ENCODE results near the gene RGL4.

The RGL4 gene

GRCh38 chr22:23677701-23677995, 13.2 kb upstream of the RGL4 start:
- Histone ChIP-seq H3K27ac (no peak overlapping the region), H3K9me3 (ENCODE audit: low read depth, low read length) (no peaks in the 10 kb centered on the region), H3K9ac (ENCODE audit: insufficient read length) (no peak overlapping the region), H3K4me3 (no peak overlapping the region), H3K36me3 (ENCODE audit: insufficient read depth, low read length) (no peaks in the 10 kb centered on the region)
- no peak for DNase-seq (ENCODE audit: low read depth, low spot score)
- no peak for TF ChIP-seq POLR2AphosphoS5 (IDR thresholded peaks at IDR 0.05; ENCODE audit: borderline replicate concordance, low read depth, low read length)
- TF ChIP-seq EZH2 (IDR thresholded peaks at IDR 0.05), result no peak
- TF ChIP-seq FOXP2 (optimal IDR thresholded peaks at IDR 0.05; ENCODE audit: control extremely low read depth, extremely low read length, insufficient read depth), result no peak

DNA sequence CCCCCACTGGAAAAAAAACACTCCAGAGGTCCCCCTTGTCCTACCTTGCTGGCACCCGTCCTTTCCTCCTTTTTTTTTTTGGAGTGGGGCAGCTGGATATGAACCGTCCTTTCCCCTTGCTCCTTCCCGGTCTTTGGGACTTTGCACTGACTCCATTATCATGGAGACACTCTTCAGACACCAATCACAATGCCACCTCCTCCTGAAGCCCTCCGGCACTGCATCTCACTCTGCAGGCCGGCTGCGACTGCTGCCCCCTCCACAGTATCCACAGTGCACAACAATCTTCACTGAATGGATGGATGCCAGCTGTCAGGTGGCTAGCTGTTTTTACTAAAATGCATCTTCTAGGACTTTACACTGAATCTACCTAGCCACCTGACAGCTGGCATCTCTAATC, 12.7 kb upstream of the RGL4 start:
- H3K9ac ChIP-seq (ENCODE audit: insufficient read length), result no peak overlapping the region
- TF ChIP-seq EZH2 (IDR thresholded peaks at IDR 0.05) (no peak), POLR2AphosphoS5 (IDR thresholded peaks at IDR 0.05; ENCODE audit: borderline replicate concordance, low read depth, low read length) (no peak), FOXP2 (optimal IDR thresholded peaks at IDR 0.05; ENCODE audit: control extremely low read depth, extremely low read length, insufficient read depth) (no peak)
- no peak for DNase-seq (ENCODE audit: low read depth, low spot score)
- H3K9me3 ChIP-seq (ENCODE audit: low read depth, low read length), result no peaks in the 10 kb centered on the region
- H3K4me3 ChIP-seq, result no peak overlapping the region
- H3K36me3 ChIP-seq (ENCODE audit: insufficient read depth, low read length), result no peaks in the 10 kb centered on the region
- H3K27ac ChIP-seq, result no peak overlapping the region

DNA sequence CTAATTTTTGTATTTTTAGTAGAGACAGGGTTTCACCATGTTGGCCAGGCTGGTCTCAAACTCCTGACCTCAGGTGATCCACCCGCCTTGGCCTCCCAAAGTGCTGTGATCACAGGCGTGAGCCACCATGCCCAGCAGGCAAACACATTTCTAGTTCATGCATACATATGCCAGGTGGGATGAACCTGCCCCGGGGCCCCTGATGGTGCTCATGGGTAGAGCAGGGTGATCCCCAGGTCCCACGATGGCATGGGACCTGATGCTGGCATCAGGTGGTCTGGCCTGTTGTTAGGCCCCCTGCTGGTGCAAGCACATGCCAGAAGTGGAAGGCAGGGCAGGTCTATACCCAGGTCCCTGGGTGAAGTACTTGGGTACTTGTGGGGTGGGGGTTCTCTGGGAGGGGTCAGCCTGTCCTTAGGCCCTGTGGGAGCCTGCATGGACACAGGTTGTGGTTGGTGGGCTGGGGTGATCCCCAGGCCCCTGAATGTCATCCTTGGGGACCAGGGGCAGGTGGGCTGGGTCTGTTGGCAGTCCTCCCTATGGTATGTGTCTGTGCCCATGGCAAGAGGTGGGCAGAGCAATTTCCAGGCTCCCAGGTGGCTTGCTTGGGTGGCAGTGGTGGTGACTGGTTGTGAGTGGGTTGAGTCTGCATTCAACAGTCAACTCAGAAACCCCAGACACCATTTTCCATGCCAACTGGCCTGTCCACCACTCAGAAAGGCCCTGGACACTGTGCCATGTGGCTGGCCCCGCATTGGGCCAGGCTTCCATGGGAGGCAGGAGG, 9.6 kb upstream of the RGL4 start:
- no peaks in the 10 kb centered on the region for H3K9me3 ChIP-seq (ENCODE audit: low read depth, low read length)
- H3K27ac ChIP-seq, result no peak overlapping the region
- no peak overlapping the region for H3K4me3 ChIP-seq
- no peak for TF ChIP-seq POLR2AphosphoS5 (IDR thresholded peaks at IDR 0.05; ENCODE audit: borderline replicate concordance, low read depth, low read length)
- no peak for TF ChIP-seq EZH2 (IDR thresholded peaks at IDR 0.05)
- no peak for TF ChIP-seq FOXP2 (optimal IDR thresholded peaks at IDR 0.05; ENCODE audit: control extremely low read depth, extremely low read length, insufficient read depth)
- DNase-seq (ENCODE audit: low read depth, low spot score), result no peak
- H3K9ac ChIP-seq (ENCODE audit: insufficient read length), result no peak overlapping the region
- H3K36me3 ChIP-seq (ENCODE audit: insufficient read depth, low read length), result no peaks in the 10 kb centered on the region

GRCh38 chr22:23682077-23682476, 8.7 kb upstream of the RGL4 start:
- TF ChIP-seq POLR2AphosphoS5 (IDR thresholded peaks at IDR 0.05; ENCODE audit: borderline replicate concordance, low read depth, low read length) (no peak), EZH2 (IDR thresholded peaks at IDR 0.05) (no peak), FOXP2 (optimal IDR thresholded peaks at IDR 0.05; ENCODE audit: control extremely low read depth, extremely low read length, insufficient read depth) (no peak)
- no peak for DNase-seq (ENCODE audit: low read depth, low spot score)
- Histone ChIP-seq H3K9ac (ENCODE audit: insufficient read length) (no peak overlapping the region), H3K36me3 (ENCODE audit: insufficient read depth, low read length) (no peaks in the 10 kb centered on the region), H3K27ac (no peak overlapping the region), H3K4me3 (no peak overlapping the region), H3K9me3 (ENCODE audit: low read depth, low read length) (no peaks in the 10 kb centered on the region)

DNA sequence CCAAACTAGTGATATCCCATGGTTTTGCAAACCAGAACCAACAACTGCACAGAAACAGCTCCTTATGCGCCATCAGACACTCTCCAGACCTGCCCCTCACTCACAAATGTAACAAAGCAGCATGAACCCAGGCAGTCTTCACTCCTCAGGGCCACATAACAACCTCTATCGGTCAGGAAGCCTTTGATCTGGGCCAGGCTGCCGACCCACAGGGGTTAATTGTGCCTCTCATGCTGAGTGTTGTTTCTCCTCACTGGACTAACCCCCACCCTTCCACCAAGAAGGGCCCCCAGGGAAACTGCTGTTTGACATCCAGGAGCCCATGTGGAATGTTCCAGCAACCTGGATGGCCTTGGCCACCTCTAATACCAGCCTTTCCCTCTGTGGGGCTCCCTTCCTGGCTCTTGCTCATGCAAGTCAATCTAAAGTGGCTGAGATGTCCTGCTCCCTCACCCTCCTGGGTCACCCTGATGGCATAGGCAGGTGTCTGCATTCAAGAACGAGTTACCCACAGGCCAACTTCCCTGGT, 7.9 kb upstream of the RGL4 start:
- Histone ChIP-seq H3K9ac (ENCODE audit: insufficient read length) (no peak overlapping the region), H3K27ac (no peak overlapping the region), H3K36me3 (ENCODE audit: insufficient read depth, low read length) (no peaks in the 10 kb centered on the region), H3K9me3 (ENCODE audit: low read depth, low read length) (no peaks in the 10 kb centered on the region), H3K4me3 (no peak overlapping the region)
- DNase-seq (ENCODE audit: low read depth, low spot score), result no peak
- TF ChIP-seq FOXP2 (optimal IDR thresholded peaks at IDR 0.05; ENCODE audit: control extremely low read depth, extremely low read length, insufficient read depth), result no peak

DNA sequence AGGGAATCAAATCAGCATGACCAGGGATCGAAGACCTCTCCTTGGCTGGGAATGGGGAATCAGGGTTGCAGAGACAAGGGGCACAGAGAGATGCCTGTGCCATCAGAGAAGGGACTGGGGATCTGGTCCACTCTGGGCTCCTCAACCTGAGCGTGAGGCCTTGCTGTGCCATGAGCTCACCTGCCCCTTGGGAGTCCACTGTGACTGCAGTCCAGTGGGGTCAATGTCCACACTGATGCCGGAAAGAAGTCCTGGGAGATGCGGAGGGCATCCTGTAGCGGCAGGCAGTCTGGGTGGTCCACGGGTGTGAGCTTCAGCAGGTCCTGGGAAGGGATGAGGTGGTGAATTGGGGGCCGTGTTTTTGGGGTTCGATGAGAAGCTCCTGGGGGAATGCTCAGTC, 7.3 kb upstream of the RGL4 start:
- DNase-seq (ENCODE audit: low read depth, low spot score), result no peak
- TF ChIP-seq FOXP2 (optimal IDR thresholded peaks at IDR 0.05; ENCODE audit: control extremely low read depth, extremely low read length, insufficient read depth) (no peak), POLR2AphosphoS5 (IDR thresholded peaks at IDR 0.05; ENCODE audit: borderline replicate concordance, low read depth, low read length) (no peak), EZH2 (IDR thresholded peaks at IDR 0.05) (no peak)
- no peaks in the 10 kb centered on the region for H3K36me3 ChIP-seq (ENCODE audit: insufficient read depth, low read length)
- H3K4me3 ChIP-seq, result no peak overlapping the region
- no peak overlapping the region for H3K27ac ChIP-seq
- H3K9me3 ChIP-seq (ENCODE audit: low read depth, low read length), result no peaks in the 10 kb centered on the region
- H3K9ac ChIP-seq (ENCODE audit: insufficient read length), result no peak overlapping the region

GRCh38 chr22:23684026-23684425, 6.8 kb upstream of the RGL4 start:
- Histone ChIP-seq H3K9me3 (ENCODE audit: low read depth, low read length) (no peaks in the 10 kb centered on the region), H3K9ac (ENCODE audit: insufficient read length) (no peak overlapping the region), H3K4me3 (no peak overlapping the region), H3K27ac (no peak overlapping the region), H3K36me3 (ENCODE audit: insufficient read depth, low read length) (no peaks in the 10 kb centered on the region)
- no peak for DNase-seq (ENCODE audit: low read depth, low spot score)
- TF ChIP-seq EZH2 (IDR thresholded peaks at IDR 0.05) (no peak), FOXP2 (optimal IDR thresholded peaks at IDR 0.05; ENCODE audit: control extremely low read depth, extremely low read length, insufficient read depth) (no peak), POLR2AphosphoS5 (IDR thresholded peaks at IDR 0.05; ENCODE audit: borderline replicate concordance, low read depth, low read length) (no peak)

- Histone ChIP-seq H3K9me3 (ENCODE audit: low read depth, low read length) (no peaks in the 10 kb centered on the region), H3K9ac (ENCODE audit: insufficient read length) (no peak overlapping the region), H3K4me3 (no peak overlapping the region), H3K27ac (no peak overlapping the region), H3K36me3 (ENCODE audit: insufficient read depth, low read length) (no peaks in the 10 kb centered on the region)
- no peak for DNase-seq (ENCODE audit: low read depth, low spot score)
- TF ChIP-seq POLR2AphosphoS5 (IDR thresholded peaks at IDR 0.05; ENCODE audit: borderline replicate concordance, low read depth, low read length) (no peak), FOXP2 (optimal IDR thresholded peaks at IDR 0.05; ENCODE audit: control extremely low read depth, extremely low read length, insufficient read depth) (no peak), EZH2 (IDR thresholded peaks at IDR 0.05) (no peak)
Measured at GRCh38 chr22:23684561-23685031, 6.2 kb upstream of the RGL4 start.
